ES-I3 (cell line): ENCODE results near the gene PTPRG.

Experiments
- H3K36me3 ChIP-seq: 2 replicates; pipeline ENCODE4 v1.6.1; 2013; ENCODE audit warnings: mild to moderate bottlenecking, low read length, control low read depth, moderate library complexity; ENCODE audit not compliant: insufficient read depth
- H3K4me1 ChIP-seq: 2 replicates; pipeline ENCODE4 v1.6.1; 2013; ENCODE audit warnings: mild to moderate bottlenecking, control low read depth, low read length; ENCODE audit not compliant: insufficient read depth
- H3K9ac ChIP-seq: 2 replicates; pipeline ENCODE4 v1.6.1; 2013; ENCODE audit warnings: low read depth, mild to moderate bottlenecking, low read length, moderate library complexity
- H3K9me3 ChIP-seq: 2 replicates; pipeline ENCODE4 v1.6.1; 2013; ENCODE audit warnings: mild to moderate bottlenecking, low read length, moderate library complexity; ENCODE audit not compliant: control insufficient read depth, insufficient read depth

Gene PTPRG

DNA sequence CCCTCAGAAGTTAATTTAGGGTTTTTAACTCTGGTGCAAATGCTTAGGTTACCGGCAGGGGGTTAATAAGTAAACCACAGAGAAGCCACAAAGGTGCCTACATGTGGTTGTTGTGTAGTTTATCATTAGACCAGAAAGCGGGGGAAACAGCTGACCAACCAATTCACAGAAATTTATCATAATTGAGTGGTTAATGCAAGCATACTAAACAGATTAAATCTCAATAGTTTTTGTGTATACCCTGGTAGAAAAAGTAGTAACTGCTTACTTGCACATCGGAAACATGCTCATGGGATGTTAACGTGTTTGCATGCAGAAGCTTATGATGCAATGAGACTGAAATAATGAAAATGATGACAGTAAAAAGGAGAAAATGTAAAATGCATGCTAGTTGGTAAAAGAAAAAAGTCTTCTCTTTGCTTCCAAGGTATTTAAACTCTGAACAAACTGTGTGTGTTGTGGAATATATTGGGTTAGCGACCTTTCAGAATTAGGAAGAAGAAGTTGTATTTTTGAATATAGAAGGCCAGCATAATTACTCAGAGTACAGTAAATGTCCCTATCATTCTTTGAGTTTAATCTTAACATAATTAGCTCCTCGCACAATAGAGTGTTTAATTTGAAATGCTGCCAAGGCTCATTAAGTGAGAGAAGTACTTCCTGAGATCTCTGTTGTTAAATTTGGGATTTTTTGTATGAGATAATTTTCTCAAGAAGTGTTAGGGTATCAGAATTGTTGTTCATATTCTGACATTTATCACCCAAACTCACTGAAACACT is 316.2 kb downstream of the PTPRG start:
- Histone ChIP-seq H3K9me3 (no peaks in the 10 kb centered on the region), H3K4me1 (peaks cover 62% of the 10 kb centered on the region), H3K36me3 (no peaks in the 10 kb centered on the region), H3K9ac (no peak overlapping the region)

DNA sequence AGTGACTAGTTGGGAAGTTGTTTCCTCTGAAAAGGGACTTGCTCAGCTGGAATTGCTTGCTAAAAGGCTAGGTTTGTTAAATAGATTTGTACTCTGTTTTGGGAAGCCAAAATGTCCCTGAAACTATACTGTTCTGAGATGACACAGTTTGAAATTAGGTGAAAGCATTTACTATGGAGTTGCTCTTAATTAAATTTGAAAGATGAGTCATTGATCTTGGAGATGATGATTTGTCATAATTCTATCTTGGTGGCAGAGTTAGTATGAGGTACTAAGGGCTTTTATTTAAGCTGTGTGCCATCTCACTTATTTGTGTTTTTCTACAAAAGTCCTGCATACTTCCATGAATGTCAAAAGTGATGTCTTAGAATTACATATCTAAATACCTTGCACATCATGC is 320.9 kb downstream of the PTPRG start:
- H3K9ac ChIP-seq: no peak overlapping the region
- no peaks in the 10 kb centered on the region for H3K9me3 ChIP-seq
- peaks cover 29% of the 10 kb centered on the region for H3K4me1 ChIP-seq
- H3K36me3 ChIP-seq: no peaks in the 10 kb centered on the region

DNA sequence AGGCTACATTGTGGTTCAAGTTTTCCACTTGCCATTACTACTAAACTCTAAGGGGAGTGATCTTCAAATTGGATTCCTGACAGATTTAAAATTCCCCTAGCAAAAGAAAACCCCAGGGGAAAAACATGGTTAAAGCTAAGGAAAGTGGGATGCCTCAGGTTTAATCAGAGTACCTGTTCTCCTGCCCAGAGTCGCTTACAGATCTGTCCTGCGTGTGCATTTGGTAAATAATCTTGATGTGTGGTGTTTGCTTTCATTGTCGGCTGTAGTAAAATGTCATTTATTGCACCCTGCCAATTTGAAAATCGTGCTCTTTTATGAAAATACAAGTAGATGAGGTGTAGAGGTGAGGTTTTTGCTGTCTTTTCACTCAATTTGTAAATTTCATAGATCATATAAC is 323.4 kb downstream of the PTPRG start:
- Histone ChIP-seq H3K4me1 (peaks cover 39% of the 10 kb centered on the region), H3K36me3 (no peaks in the 10 kb centered on the region), H3K9me3 (no peaks in the 10 kb centered on the region), H3K9ac (no peak overlapping the region)

DNA sequence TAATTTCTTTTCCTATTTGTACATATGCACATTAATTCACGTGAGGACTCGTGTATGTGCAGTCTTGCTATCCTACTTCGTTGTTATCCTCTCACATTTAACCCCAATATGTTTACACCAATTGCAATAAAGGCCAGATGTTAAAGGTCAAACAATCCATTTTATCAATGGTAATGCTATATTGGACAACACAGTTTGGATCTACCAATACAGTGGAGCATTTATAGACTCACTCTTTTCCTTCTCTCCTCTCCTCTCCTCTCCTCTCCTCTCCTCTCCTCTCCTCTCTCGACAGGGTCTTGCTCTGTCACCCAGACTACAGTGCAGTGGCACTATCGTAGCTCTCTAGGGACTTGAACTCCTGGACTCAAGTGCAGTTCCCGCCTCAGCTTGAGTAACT is 324.0 kb downstream of the PTPRG start:
- no peaks in the 10 kb centered on the region for H3K9me3 ChIP-seq
- peaks cover 45% of the 10 kb centered on the region for H3K4me1 ChIP-seq
- no peaks in the 10 kb centered on the region for H3K36me3 ChIP-seq
- H3K9ac ChIP-seq: no peak overlapping the region

DNA sequence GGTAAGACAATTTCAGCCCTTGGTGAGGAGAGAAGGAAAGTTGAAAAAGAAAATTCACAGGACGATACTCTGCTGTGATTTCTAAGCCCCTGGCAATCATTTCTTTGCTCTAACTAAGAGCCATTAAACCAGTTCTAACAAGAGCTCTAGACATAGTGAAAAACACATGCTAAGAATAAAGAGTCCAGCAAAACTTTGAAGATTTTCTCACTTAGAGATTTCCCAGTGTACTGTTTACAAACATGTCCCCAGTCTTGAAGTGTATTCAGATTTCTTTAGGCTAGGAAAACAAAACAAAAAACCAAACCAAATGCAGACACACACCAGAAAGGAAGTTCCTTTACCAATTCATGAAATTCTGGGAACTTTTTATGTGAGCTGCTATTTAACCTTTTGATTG is 325.8 kb downstream of the PTPRG start:
- Histone ChIP-seq H3K9ac (no peak overlapping the region), H3K4me1 (peaks cover 48% of the 10 kb centered on the region), H3K9me3 (no peaks in the 10 kb centered on the region), H3K36me3 (no peaks in the 10 kb centered on the region)

DNA sequence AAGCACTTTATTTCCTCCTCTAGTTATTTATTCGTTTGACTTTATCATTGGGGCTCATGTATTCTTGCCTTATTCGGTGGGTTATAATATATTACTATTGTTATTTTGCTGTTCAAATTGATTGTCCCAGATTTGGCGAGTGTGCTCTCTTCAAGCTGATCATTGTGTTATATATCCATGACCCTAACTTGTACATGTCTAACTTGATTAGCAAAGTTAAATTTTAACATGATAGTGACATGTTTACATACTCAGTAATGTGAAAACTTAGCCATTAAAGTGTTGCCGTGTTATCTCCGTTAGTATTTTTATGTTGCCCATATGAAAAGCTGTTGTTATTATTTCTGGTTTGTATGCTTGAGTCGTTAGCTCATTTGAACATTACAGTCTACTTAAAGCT is 327.9 kb downstream of the PTPRG start:
- Histone ChIP-seq H3K36me3 (no peaks in the 10 kb centered on the region), H3K9me3 (no peaks in the 10 kb centered on the region), H3K9ac (no peak overlapping the region), H3K4me1 (peaks cover 53% of the 10 kb centered on the region)

DNA sequence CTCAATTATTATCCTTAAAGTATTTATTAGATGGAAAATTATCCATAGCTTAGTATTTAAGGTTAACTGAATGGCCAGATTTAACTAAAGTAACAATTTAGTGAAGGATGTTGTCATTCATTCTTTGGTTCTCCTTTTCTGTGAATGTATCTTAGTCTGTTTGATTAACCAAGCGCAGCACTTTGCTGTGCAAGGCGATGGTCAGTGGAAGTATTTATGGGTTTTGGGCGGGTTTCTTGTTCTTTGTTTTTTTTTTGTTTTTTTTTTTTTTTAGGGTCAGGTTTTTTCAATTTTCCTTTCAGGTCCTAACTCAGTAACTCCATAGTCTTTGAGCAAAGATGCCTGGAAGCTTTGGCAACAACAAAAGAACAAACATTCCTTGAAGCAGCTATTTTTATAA is 328.8 kb downstream of the PTPRG start:
- Histone ChIP-seq H3K4me1 (peaks cover 62% of the 10 kb centered on the region), H3K9me3 (no peaks in the 10 kb centered on the region), H3K36me3 (no peaks in the 10 kb centered on the region), H3K9ac (no peak overlapping the region)

DNA sequence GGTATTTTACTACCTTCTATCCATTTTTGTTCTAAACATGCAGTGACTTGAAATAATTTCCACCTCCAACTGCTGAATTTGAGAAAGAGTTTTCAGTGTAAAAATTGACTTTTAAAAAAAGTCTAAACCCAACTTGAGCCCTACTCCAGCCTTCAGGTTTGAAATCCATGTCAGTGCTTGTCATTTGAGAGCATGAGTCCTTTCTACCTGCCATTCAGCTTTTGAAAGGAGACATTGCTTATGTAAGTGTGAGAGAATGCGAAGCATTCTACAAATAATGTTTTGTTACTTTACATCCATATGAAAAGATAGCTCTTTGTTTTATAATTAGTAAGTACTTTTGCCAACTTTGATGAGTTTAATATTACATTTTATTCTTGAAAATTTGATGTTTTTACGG is 329.2 kb downstream of the PTPRG start:
- Histone ChIP-seq H3K4me1 (peaks cover 66% of the 10 kb centered on the region), H3K9ac (no peak overlapping the region), H3K9me3 (no peaks in the 10 kb centered on the region), H3K36me3 (no peaks in the 10 kb centered on the region)

DNA sequence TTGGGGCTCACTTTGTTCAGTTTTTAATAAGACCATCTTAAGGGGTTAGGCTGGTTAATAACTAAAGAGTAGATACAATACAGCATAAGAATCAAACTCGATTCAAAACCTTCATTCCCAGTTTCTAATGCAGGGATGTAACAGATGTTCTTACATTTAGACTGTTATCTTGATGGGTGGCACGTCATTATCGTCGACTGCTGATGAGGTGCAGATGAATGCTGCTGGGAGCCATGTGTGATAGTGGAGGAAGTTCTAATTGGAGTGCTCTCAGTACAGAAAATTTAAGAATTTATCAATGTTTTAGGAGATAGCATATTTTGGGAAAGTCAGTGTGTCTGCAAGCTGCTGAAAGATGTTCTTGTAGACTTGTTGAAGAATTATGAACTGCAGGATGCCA is 331.5 kb downstream of the PTPRG start:
- H3K4me1 ChIP-seq: peaks cover 56% of the 10 kb centered on the region
- no peaks in the 10 kb centered on the region for H3K36me3 ChIP-seq
- no peak overlapping the region for H3K9ac ChIP-seq
- no peaks in the 10 kb centered on the region for H3K9me3 ChIP-seq

DNA sequence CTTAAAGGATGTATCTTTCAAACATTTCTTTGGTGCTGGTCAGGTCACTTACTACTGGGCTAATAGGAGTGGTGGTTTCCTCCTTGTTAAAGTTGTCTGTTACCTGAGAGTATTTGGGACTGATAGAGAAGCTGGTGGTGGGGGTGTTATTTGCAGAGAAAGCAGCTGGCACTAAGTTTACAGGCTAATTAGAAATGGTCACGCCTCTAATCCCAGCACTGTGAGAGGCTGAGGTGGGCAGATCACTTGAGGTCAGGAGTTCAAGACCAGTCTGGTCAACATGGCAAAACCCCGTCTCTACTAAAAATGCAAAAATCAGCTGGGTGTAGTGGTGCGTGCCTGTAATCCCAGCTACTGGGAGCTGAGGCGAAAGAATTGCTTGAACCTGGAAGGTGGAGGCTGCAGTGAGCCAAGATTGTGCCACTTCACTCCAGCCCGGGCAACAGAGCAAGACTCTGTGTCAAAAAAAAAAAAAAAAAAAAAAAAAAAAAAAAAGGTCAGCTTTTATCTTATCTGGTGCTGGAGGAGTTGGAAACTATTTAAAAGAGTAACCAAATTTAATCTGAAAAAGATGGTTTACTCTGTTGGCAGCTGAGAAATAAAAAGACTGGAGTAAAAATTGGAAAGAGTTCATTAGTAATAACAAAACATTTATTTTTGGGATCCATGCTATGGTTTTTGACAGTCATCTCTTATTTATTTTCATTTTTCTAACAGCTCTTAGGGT is 332.6 kb downstream of the PTPRG start:
- Histone ChIP-seq H3K4me1 (peaks cover 49% of the 10 kb centered on the region), H3K9ac (no peak overlapping the region), H3K36me3 (no peaks in the 10 kb centered on the region), H3K9me3 (no peaks in the 10 kb centered on the region)

DNA sequence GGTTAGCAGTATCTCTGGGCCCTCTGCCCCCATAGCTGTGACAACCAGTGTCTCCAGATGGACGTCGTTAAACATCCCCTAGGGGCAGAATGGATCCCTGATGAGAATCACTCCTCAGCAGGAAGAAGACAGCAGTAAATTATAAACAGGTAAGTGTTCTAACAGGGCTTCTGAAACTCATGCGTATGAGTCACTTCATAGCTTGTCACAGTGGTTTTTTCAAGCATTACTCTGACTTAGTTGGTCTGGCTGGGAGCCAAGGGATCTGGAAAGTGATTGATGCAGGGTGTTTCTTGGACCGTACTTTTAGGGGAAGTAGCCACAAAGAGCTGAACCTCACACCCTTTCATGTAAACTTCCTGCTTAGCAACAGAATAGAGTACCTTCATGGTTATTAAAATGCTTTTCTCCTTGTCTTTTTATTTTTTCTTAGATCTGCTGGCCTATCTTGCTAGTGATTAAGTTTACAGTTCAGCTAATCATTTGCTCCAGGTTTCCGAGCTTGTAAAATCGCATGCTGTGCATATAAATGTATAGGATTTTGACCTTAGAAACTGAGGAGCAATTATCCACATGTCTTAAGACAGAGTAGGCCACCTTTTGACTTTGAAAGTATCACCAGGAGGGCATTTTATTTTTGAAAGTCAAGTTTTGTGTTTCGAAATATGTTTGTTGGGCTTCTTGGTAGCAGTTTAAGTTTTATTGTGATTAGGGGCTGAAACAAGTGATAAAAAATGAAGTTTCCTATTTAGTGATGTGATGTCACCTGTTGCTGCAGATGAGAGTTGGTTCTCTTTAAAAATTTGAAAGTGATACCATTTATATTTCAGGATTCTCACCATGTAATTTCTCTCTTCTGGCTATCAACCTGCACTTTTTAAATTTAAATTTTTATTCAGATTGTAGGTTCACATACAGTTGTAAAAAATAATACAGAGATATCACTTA is 333.9 kb downstream of the PTPRG start:
- Histone ChIP-seq H3K9me3 (no peaks in the 10 kb centered on the region), H3K4me1 (peaks cover 36% of the 10 kb centered on the region), H3K9ac (no peak overlapping the region)

DNA sequence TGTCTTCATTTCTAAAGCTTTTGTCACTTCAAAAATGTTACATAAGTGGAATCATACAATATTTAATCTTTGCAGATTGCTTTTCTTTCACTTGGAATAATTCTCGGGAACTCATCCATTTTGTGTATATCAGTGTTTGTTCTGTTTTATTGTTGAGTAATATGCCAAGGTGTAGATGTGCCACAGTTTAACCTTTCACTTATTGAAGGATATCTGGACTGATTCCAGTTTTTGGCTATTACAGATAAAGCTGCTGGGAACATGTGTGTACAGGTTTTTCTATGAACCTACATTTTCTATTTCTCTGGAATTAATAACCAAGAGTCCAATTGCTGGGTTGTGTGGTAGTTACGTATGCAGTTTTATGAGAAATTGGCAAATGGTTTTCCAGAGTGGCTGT is 334.9 kb downstream of the PTPRG start:
- Histone ChIP-seq H3K4me1 (peaks cover 28% of the 10 kb centered on the region), H3K9me3 (no peaks in the 10 kb centered on the region), H3K9ac (no peak overlapping the region), H3K36me3 (no peaks in the 10 kb centered on the region)

More for the DNA sequence above, 333.9 kb downstream of the PTPRG start:
- H3K36me3 ChIP-seq: no peaks in the 10 kb centered on the region

DNA sequence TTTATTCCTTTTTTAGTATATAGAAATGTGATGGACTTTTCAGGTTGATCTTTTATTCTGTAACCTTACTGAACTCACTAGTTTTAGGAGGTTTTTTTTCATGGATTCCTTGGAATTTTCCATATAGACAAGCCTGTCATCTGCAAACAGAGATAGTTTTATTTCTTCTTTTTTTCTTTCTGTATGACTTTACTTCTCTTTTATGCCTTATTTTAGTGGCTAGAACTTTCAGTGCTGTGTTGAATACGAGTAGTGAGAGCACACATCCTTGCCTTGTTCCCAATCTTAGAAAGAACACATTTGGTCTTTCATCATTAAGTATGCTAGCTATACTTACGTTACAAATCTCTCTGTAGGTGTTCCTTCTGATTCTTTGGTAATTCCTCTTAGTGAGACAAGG is 336.5 kb downstream of the PTPRG start:
- Histone ChIP-seq H3K9ac (no peak overlapping the region), H3K36me3 (no peaks in the 10 kb centered on the region), H3K9me3 (no peaks in the 10 kb centered on the region), H3K4me1 (peaks cover 32% of the 10 kb centered on the region)

DNA sequence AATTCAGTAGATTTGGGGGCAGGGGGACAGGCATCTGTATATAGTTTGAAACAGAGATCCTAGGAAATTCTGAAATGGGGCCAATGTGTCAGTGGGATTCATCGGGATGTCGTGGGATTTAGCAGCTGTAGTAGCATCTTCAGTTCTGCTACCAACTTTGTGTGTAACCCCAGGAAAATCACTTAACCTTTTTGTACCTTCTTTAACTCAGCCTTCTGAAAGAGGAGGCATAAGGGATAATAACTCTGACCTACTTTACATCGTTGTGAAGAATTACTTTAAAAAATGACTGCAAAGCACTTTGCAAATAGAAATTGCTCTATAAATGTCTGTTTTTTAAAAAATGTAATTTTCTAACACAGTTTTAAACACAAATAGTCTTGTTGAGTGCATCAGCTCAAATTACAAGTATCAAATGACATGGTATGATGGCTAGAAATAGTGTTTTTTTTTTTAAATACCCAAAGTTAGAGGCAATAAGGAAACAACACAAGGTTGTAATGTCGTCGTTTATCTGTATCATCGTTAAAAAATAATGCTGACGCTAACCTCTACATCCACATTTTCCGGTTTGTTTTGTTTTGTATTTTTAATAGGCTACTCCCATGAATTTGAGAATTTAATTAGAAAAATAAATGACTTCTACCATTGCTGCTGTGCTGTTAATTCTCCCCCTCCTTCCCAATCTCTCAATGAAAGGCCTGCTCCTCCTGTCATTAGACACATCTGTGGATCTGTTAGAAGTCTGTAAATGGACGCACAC is 338.5 kb downstream of the PTPRG start:
- H3K9me3 ChIP-seq: no peaks in the 10 kb centered on the region
- no peaks in the 10 kb centered on the region for H3K36me3 ChIP-seq
- H3K9ac ChIP-seq: no peak overlapping the region
- peaks cover 21% of the 10 kb centered on the region for H3K4me1 ChIP-seq
